NCI-H69 (cell line): ENCODE results near the gene CRIP1.

Experiments
- DNase-seq: peaks from one replicate; lab custom pipeline; 2025; lab: John Stamatoyannopoulos, UW

Gene CRIP1

GRCh38 chr14:105470350-105471296 is 16.1 kb upstream of the CRIP1 start:
- peak; percentile 89 for DNase-seq

GRCh38 chr14:105471297-105471821 is 15.3 kb upstream of the CRIP1 start:
- DNase-seq = peak; percentile 66

GRCh38 chr14:105471823-105472485 is 14.7 kb upstream of the CRIP1 start:
- DNase-seq = no peak

- no peak for DNase-seq
Observed at GRCh38 chr14:105472486-105472991, 14.1 kb upstream of the CRIP1 start.

GRCh38 chr14:105473033-105473676 is 13.5 kb upstream of the CRIP1 start:
- peak; percentile 89 for DNase-seq

- peak; percentile 99 for DNase-seq
Observed at GRCh38 chr14:105473677-105474482, 12.8 kb upstream of the CRIP1 start.

GRCh38 chr14:105474483-105475268 is 12.0 kb upstream of the CRIP1 start, which contains the start of gene CRIP2:
Gene CRIP2, plus strand, starts transcription at chr14:105474821. Its CDS starts 42 bp downstream, at chr14:105474863.
- peak; percentile 95 for DNase-seq

GRCh38 chr14:105475269-105476096 is 11.2 kb upstream of the CRIP1 start:
- DNase-seq = peak; percentile 79

GRCh38 chr14:105476097-105476830 is 10.4 kb upstream of the CRIP1 start:
- peak; percentile 56 for DNase-seq

GRCh38 chr14:105476831-105477659 is 9.6 kb upstream of the CRIP1 start:
- peak; percentile 70 for DNase-seq

- peak; percentile 59 for DNase-seq
Observed at GRCh38 chr14:105477660-105478397, 8.9 kb upstream of the CRIP1 start.

- no peak for DNase-seq
Observed at GRCh38 chr14:105478398-105479251, 8.1 kb upstream of the CRIP1 start.

- DNase-seq = peak; percentile 36
Observed at GRCh38 chr14:105479431-105480158, 7.1 kb upstream of the CRIP1 start.

- DNase-seq = no peak
Observed at GRCh38 chr14:105480199-105480746, 6.4 kb upstream of the CRIP1 start.
